OCI-LY7 (cell line): ENCODE data around the gene MMADHC.

ENCODE experiments used
- CTCF ChIP-seq: fragments of 200-600 bp; sonication (generic); conservative IDR thresholded peaks from 2 replicates; pipeline ENCODE4 v1.5.1; 2014; ENCODE audit warnings: mild to moderate bottlenecking, antibody characterized with exemption, low read length, moderate library complexity, mixed read lengths
- EZH2phosphoT487 ChIP-seq: fragments of 200-600 bp; sonication (generic); IDR thresholded peaks from 2 replicates; pipeline ENCODE4 v1.6.1; 2018; ENCODE audit warnings: low read depth, borderline replicate concordance, mild to moderate bottlenecking, mixed run types, antibody characterized with exemption, low read length, moderate library complexity, mixed read lengths

- TF ChIP-seq CTCF (no peak), EZH2phosphoT487 (no peak)
These were observed 34.7 kb downstream of the MMADHC start for GRCh38 chr2:149552830-149553229.
